ENCODE data around the gene RBFA. TPM values are rescaled to one million over a fixed set of nuclear protein-coding genes. Genes with fewer than 3 reads are reported as not detected.

Gene RBFA
- total and polyA plus RNA-seq, 2 donors (not counting 1 experiment from before 2014, with no cell fraction given): 25.3 TPM

DNA sequence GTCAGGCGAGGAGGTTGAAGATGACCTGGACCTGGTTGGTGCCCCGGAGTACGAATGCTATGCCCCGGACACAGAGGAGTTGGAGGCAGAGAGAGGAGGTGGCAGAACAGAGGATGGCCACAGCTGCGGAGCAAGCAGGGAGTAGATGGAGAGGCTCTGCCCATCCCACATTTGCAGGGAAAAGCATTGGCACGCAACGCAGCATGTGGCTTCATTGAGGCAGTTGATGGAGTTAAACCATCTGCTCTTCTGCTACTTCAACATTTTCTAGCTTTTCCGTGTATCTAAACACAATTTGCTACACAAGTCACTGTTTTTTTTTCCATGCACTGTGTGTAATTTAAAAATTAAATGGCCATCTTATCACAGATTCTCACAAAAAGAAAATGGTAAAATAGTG is 11.8 kb downstream of the RBFA start:
- H3K27ac ChIP-seq (ENCODE audit: insufficient read depth, low read length): no peak overlapping the region
- H3K9ac ChIP-seq (ENCODE audit: insufficient read depth, low read length): no peak overlapping the region
- TF ChIP-seq, protein P1, sequence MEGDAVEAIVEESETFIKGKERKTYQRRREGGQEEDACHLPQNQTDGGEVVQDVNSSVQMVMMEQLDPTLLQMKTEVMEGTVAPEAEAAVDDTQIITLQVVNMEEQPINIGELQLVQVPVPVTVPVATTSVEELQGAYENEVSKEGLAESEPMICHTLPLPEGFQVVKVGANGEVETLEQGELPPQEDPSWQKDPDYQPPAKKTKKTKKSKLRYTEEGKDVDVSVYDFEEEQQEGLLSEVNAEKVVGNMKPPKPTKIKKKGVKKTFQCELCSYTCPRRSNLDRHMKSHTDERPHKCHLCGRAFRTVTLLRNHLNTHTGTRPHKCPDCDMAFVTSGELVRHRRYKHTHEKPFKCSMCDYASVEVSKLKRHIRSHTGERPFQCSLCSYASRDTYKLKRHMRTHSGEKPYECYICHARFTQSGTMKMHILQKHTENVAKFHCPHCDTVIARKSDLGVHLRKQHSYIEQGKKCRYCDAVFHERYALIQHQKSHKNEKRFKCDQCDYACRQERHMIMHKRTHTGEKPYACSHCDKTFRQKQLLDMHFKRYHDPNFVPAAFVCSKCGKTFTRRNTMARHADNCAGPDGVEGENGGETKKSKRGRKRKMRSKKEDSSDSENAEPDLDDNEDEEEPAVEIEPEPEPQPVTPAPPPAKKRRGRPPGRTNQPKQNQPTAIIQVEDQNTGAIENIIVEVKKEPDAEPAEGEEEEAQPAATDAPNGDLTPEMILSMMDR (conservative IDR thresholded peaks at IDR 0.05 in 1 of 2, IDR thresholded peaks at IDR 0.05 in 1 of 2; ENCODE audit: low read depth in 1 of 2, low read length in 2 of 2): no peak
- TF ChIP-seq EZH2 (IDR thresholded peaks at IDR 0.05; ENCODE audit: low read length, missing control alignments): no peak
- H3K36me3 ChIP-seq (ENCODE audit: control insufficient read depth, insufficient read depth, low read length): peaks cover 9% of the 10 kb centered on the region
- no peak overlapping the region for H3K4me3 ChIP-seq (replicated peaks in 1 of 4; ENCODE audit: control extremely low read depth in 1 of 4, insufficient read depth in 1 of 4, low read depth in 3 of 4, low read length in 4 of 4)
- H2AFZ ChIP-seq (ENCODE audit: low read length): no peak overlapping the region
- H3K4me1 ChIP-seq (ENCODE audit: control insufficient read depth, extremely low read depth, insufficient read depth, low read length): no peaks in the 10 kb centered on the region
- no peaks in the 10 kb centered on the region for H4K20me1 ChIP-seq (ENCODE audit: control insufficient read depth, extremely low read depth, insufficient read depth, low read length)
- H3K27me3 ChIP-seq (ENCODE audit: control insufficient read depth, insufficient read depth, low read length): no peaks in the 10 kb centered on the region
- H3K4me2 ChIP-seq (ENCODE audit: extremely low read depth, insufficient read depth, low read length): no peak overlapping the region
- H3K9me3 ChIP-seq (ENCODE audit: control insufficient read depth, insufficient read depth, low read depth, low read length): no peaks in the 10 kb centered on the region
- no peaks in the 10 kb centered on the region for H3K79me2 ChIP-seq (ENCODE audit: control insufficient read depth, insufficient read depth, low read length)
- peak in 1 of 2 donors; percentile 30 for DNase-seq (ENCODE audit: low read depth in 2 of 2)

DNA sequence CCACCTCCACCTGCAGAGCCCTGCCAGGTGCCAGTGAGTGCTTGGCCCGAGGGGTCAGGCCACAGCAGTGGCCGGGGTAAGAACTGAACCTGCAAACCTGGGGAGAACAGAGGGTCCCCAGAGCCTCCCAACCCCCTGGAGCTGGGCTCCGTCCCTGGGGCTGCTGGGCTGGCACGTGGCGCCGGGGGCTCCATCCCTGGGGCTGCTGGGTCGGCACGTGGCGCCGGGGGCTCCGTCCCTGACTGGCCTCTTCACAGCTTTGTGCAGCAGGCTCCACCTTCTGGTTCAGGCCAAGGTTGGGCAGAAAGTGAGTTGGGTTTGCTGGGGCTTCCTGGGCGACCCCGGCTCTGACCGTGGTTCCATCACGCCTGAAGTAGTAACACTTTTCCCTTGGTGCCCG is 12.2 kb downstream of the RBFA start:
- Histone ChIP-seq H3K36me3 (ENCODE audit: control insufficient read depth, insufficient read depth, low read length) (peaks cover 9% of the 10 kb centered on the region), H3K27ac (ENCODE audit: insufficient read depth, low read length) (no peak overlapping the region), H3K4me1 (ENCODE audit: control insufficient read depth, extremely low read depth, insufficient read depth, low read length) (no peaks in the 10 kb centered on the region), H2AFZ (ENCODE audit: low read length) (no peak overlapping the region), H3K9me3 (ENCODE audit: control insufficient read depth, insufficient read depth, low read depth, low read length) (no peaks in the 10 kb centered on the region), H3K4me2 (ENCODE audit: extremely low read depth, insufficient read depth, low read length) (no peak overlapping the region), H3K27me3 (ENCODE audit: control insufficient read depth, insufficient read depth, low read length) (no peaks in the 10 kb centered on the region), H4K20me1 (ENCODE audit: control insufficient read depth, extremely low read depth, insufficient read depth, low read length) (no peaks in the 10 kb centered on the region), H3K9ac (ENCODE audit: insufficient read depth, low read length) (no peak overlapping the region), H3K4me3 (replicated peaks in 1 of 4; ENCODE audit: control extremely low read depth in 1 of 4, insufficient read depth in 1 of 4, low read depth in 3 of 4, low read length in 4 of 4) (no peak overlapping the region), H3K79me2 (ENCODE audit: control insufficient read depth, insufficient read depth, low read length) (no peaks in the 10 kb centered on the region)
- TF ChIP-seq, protein P1 (conservative IDR thresholded peaks at IDR 0.05 in 1 of 2, IDR thresholded peaks at IDR 0.05 in 1 of 2; ENCODE audit: low read depth in 1 of 2, low read length in 2 of 2): no peak
- TF ChIP-seq EZH2 (IDR thresholded peaks at IDR 0.05; ENCODE audit: low read length, missing control alignments): no peak
- DNase-seq (ENCODE audit: low read depth in 2 of 2): no peak

DNA sequence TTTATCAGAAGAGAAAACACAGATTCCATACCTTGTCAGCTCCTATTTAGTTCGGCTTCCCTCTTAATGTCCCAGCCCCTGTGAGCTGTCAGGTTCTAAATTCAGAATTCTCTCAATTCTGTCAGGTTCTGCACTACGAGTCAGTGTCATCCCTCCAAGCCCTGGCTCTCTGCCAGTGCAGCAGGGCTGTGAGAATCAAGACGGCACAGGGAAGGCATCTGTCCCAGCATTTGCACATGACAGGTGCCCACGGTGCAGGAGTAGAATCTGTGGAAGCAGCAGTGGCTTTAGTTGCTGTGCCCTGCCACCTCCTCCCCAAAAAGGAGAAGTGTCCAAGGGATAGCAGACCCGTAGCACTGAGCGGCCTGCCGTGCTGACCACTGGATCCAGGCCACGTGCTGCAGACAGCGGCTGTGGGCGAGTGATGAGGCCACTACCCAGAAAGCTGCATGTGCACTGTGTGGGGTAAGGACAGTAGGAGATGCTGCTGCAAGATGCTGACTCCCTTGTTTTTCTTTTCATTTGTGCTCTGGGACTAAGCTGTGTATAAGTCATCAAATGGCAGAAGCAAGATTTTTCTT is 12.8 kb downstream of the RBFA start:
- Histone ChIP-seq H3K4me3 (replicated peaks in 1 of 4; ENCODE audit: control extremely low read depth in 1 of 4, insufficient read depth in 1 of 4, low read depth in 3 of 4, low read length in 4 of 4) (no peak overlapping the region), H3K4me2 (ENCODE audit: extremely low read depth, insufficient read depth, low read length) (no peak overlapping the region), H3K9me3 (ENCODE audit: control insufficient read depth, insufficient read depth, low read depth, low read length) (no peaks in the 10 kb centered on the region), H3K27me3 (ENCODE audit: control insufficient read depth, insufficient read depth, low read length) (no peaks in the 10 kb centered on the region), H3K9ac (ENCODE audit: insufficient read depth, low read length) (no peak overlapping the region), H3K36me3 (ENCODE audit: control insufficient read depth, insufficient read depth, low read length) (peaks cover 9% of the 10 kb centered on the region), H3K27ac (ENCODE audit: insufficient read depth, low read length) (no peak overlapping the region), H2AFZ (ENCODE audit: low read length) (no peak overlapping the region), H4K20me1 (ENCODE audit: control insufficient read depth, extremely low read depth, insufficient read depth, low read length) (no peaks in the 10 kb centered on the region), H3K79me2 (ENCODE audit: control insufficient read depth, insufficient read depth, low read length) (no peaks in the 10 kb centered on the region), H3K4me1 (ENCODE audit: control insufficient read depth, extremely low read depth, insufficient read depth, low read length) (no peaks in the 10 kb centered on the region)
- TF ChIP-seq EZH2 (IDR thresholded peaks at IDR 0.05; ENCODE audit: low read length, missing control alignments): no peak
- TF ChIP-seq, protein P1 (conservative IDR thresholded peaks at IDR 0.05 in 1 of 2, IDR thresholded peaks at IDR 0.05 in 1 of 2; ENCODE audit: low read depth in 1 of 2, low read length in 2 of 2): no peak
- DNase-seq (ENCODE audit: low read depth in 2 of 2): no peak
